ENCODE results near the gene CT45A1. TPM values are rescaled to one million over a fixed set of nuclear protein-coding genes. Genes with fewer than 3 reads are reported as not detected.
"Not testable (repeated sequence)": the region's sequence is repeated elsewhere in the genome, so short reads cannot be mapped to it uniquely, and the experiment has no call there.

CT45A1 gene
- total and polyA plus RNA-seq, 11 donors: not detected

DNA sequence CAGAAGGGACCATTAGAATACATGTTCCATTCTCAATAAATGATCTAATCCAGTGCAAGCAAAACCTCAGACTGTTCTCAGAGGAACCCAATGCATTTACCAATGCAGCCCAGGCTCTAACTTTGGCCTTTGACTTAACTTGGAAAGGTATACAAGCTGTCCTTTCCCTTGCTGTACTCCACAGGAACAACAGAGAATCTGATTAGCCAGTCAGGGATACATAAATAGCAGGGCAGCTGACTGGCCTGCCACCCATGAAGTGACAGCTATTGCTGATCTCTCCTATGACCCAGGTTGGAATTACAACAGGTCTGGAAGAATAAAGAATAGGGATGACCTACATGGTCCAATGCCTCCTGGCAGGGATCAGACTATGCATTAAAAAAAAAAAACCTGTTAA lies 14.5 kb upstream of the CT45A1 start:
- Histone ChIP-seq H3K27me3 (peaks cover 0 to 9% (median 0%) of the 10 kb centered on the region in 9 donors), H3K4me1 (no peaks in the 10 kb centered on the region), H3K36me3 (no peaks in the 10 kb centered on the region), H3K27ac (peak overlapping the region in 1 of 12 donors; percentile 16), H3K9me3 (no peaks in the 10 kb centered on the region), H3K4me3 (no peak overlapping the region)
- no peak for TF ChIP-seq POLR2A (IDR thresholded peaks at IDR 0.05)
- TF ChIP-seq CTCF (IDR thresholded peaks at IDR 0.05): no peak
- no peak for DNase-seq
- intact Hi-C loops (cut with DNase I): no loop called here
- ATAC-seq: peak; percentile 60 to 73 (median 70)

GRCh38 chrX:135707880-135708279 lies 5.6 kb upstream of the CT45A1 start:
- TF ChIP-seq CTCF (IDR thresholded peaks at IDR 0.05) (peak in 1 of 12 donors; percentile 25), POLR2A (IDR thresholded peaks at IDR 0.05) (no peak)
- WGBS, 4 donors: 49 to 61% (median 53%) methylated on average over 12 of the region's 12 CpGs
- intact Hi-C loops (cut with DNase I): no loop called here
- Histone ChIP-seq H3K27ac (no peak overlapping the region), H3K9me3 (no peaks in the 10 kb centered on the region), H3K36me3 (no peaks in the 10 kb centered on the region), H3K4me1 (no peaks in the 10 kb centered on the region), H3K4me3 (no peak overlapping the region), H3K27me3 (no peaks in the 10 kb centered on the region)
- ATAC-seq: no peak
- DNase-seq: no peak

DNA sequence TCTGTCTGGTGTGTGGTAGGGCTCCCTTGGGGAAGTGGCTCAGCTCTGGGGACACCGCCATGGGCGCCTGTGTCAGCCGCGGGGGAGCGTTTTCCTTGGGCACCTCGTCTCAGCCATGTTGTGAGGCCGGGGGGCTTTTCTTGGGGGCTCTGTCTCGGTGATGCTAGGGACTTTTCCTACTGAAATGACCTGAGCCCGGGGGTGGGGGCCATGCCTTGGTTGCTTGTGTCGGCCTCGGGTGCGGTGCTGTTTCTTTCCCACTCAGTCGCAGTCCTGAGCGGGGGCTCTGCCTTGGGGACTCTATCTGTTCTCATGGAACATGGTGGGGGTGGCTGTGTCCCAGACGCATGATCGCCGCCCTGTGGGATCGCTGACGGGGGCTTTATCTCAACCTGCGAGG lies 356 bp downstream of the CT45A1 start:
- no peaks in the 10 kb centered on the region for H3K36me3 ChIP-seq
- H3K27me3 ChIP-seq: no peaks in the 10 kb centered on the region
- TF ChIP-seq CTCF (IDR thresholded peaks at IDR 0.05) (no peak), POLR2A (IDR thresholded peaks at IDR 0.05) (no peak)
- intact Hi-C loops (cut with DNase I): no loop called here
- no peak overlapping the region for H3K4me3 ChIP-seq
- no peaks in the 10 kb centered on the region for H3K4me1 ChIP-seq
- DNase-seq (no peak), ATAC-seq (no peak)
- WGBS, 4 donors: 89 to 100% (median 91%) methylated on average over 10 to 20 of the region's 20 CpGs
- no peaks in the 10 kb centered on the region for H3K9me3 ChIP-seq
- H3K27ac ChIP-seq: no peak overlapping the region

- H3K4me1 ChIP-seq; DNase-seq; H3K9me3 ChIP-seq; intact Hi-C loops (cut with DNase I); ATAC-seq; H3K4me3 ChIP-seq; H3K27me3 ChIP-seq; H3K27ac ChIP-seq; H3K36me3 ChIP-seq: not testable (repeated sequence)
- WGBS, 4 donors: 64 to 70% (median 67%) methylated on average over 5 of the region's 5 CpGs
Measured at GRCh38 chrX:135734666-135735065, 21.2 kb downstream of the CT45A1 start.

DNA sequence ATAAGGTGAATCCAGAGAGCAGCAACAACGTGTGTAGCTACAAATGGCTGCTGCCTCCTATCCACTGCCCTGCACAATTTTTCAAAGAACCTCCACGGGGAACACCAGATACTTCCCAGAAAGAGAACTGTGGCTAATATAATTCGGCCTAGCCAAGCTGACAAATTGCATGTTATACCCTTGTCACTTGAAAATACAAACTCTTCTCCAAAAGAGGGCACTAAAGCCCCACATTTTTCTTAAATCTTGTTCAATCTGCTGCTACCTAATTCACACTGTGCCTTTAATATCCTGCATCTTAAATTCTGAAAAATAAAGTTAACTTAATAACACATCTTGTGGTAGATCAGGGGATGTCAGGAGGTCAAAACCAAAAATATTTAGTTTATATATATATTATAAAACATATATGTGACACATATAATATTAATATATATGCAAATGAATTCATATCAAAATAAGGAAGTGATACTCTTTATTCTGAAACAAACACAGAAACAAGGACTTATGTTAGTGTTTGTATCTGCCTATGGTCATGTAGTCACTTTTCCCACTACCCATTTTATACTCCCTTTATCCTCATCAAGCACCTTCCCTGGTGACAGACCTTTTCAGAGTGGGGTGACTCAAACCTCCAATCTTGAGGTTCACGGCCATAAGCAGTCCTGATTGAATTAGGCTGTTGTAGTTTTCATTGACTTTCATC lies 24.1 kb downstream of the CT45A1 start:
- Histone ChIP-seq H3K36me3 (no peaks in the 10 kb centered on the region), H3K27me3 (peaks cover 0 to 3% (median 0%) of the 10 kb centered on the region in 9 donors), H3K27ac (no peak overlapping the region), H3K4me3 (no peak overlapping the region), H3K4me1 (no peaks in the 10 kb centered on the region), H3K9me3 (no peaks in the 10 kb centered on the region)
- ATAC-seq: no peak
- DNase-seq: no peak
- intact Hi-C loops (cut with DNase I): no loop called here
- TF ChIP-seq POLR2A (IDR thresholded peaks at IDR 0.05): no peak
- TF ChIP-seq CTCF (IDR thresholded peaks at IDR 0.05): no peak
- 32 to 54% (median 47%) methylated on average over 4 of the region's 4 CpGs for WGBS, 4 donors
